ENCODE results near the gene ITGA3. TPM values are rescaled to one million over a fixed set of nuclear protein-coding genes. Genes with fewer than 3 reads are reported as not detected.
"Not testable (repeated sequence)": the region's sequence is repeated elsewhere in the genome, so short reads cannot be mapped to it uniquely, and the experiment has no call there.

ITGA3 gene
- total RNA-seq, 1 experiment from 2014 or later, result 539 TPM

DNA sequence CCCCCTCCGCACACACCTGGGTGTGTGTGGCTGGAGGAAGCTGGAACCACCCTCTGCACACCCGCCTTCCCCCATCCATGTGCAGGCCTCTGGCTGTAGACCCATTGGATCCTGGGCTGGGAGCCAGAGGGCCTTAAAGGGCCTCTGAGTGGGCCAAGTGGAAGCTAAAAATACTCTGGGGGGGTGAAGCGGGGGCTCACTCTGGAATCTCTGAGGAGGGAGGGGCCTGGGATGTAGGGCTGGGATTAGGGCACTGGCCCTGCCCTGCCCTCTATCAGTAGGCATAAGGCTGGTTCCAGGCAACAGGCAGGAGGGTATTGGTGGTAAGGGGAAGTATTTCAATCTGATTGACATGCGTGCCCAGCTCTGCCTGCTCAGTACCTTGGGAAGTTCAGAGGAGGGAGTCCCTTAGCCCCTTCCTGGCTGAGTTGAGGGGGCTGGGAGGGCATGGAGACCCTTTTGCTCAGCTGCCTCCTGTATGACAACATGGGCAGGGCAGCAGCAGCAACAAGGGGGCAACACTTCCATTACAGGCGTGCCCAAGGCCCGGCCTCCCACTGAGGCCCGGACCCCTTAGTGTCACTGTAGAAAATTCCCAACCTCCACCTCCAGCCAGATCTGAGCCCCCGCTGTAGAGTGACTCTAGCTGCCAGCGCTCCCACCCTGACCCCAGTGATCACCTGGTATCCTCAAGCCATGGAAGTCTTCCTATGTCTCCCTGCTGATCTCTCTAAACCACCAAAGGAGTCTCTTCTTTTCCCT lies 5.2 kb downstream of the ITGA3 start:
- CTCF ChIA-PET, result interaction anchor here (0.6 to 10.4 kb wide), 5 partner anchors 17 to 140 kb away, joined by 3 to 142 read pairs (median 8); no protein-coding TSS in a partner anchor
- Mint-ChIP-seq H3K4me1 (ENCODE audit: low read depth, unreplicated experiment) (peaks cover 86% of the 10 kb centered on the region), H3K36me3 (ENCODE audit: insufficient read depth, unreplicated experiment) (peaks cover 98% of the 10 kb centered on the region), H3K27me3 (ENCODE audit: unreplicated experiment) (no peaks in the 10 kb centered on the region), H3K4me3 (ENCODE audit: low read depth, unreplicated experiment) (peak overlapping the region; percentile 82), H3K9me3 (ENCODE audit: low read depth, unreplicated experiment) (no peaks in the 10 kb centered on the region), H3K27ac (ENCODE audit: unreplicated experiment) (peak overlapping the region; percentile 96)
- TF ChIP-seq, protein P1, sequence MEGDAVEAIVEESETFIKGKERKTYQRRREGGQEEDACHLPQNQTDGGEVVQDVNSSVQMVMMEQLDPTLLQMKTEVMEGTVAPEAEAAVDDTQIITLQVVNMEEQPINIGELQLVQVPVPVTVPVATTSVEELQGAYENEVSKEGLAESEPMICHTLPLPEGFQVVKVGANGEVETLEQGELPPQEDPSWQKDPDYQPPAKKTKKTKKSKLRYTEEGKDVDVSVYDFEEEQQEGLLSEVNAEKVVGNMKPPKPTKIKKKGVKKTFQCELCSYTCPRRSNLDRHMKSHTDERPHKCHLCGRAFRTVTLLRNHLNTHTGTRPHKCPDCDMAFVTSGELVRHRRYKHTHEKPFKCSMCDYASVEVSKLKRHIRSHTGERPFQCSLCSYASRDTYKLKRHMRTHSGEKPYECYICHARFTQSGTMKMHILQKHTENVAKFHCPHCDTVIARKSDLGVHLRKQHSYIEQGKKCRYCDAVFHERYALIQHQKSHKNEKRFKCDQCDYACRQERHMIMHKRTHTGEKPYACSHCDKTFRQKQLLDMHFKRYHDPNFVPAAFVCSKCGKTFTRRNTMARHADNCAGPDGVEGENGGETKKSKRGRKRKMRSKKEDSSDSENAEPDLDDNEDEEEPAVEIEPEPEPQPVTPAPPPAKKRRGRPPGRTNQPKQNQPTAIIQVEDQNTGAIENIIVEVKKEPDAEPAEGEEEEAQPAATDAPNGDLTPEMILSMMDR (IDR thresholded peaks at IDR 0.05; ENCODE audit: unreplicated experiment), result no peak
- no peak for DNase-seq
- intact Hi-C loops (cut with micrococcal nuclease; ENCODE audit: unreplicated experiment), result no loop called here
- no TSS peak for BruUV-seq (replicated peaks)

DNA sequence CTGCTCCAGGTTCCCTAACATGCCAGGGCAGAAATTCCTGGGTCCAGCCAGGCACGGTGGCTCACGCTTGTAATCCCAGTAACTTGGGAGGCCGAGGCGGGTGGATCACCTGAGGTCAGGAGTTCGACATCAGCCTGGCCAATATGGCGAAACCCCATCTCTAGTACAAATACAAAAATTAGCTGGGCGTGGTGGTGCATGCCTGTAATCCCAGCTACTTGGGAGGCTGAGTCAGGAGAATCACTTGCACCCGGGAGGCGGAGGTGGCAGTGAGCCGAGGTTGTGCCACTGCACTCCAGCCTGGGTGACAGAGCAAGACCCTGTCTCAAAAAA lies 5.8 kb downstream of the ITGA3 start:
- not testable (repeated sequence) for H3K9me3 Mint-ChIP-seq (ENCODE audit: low read depth, unreplicated experiment); H3K27me3 Mint-ChIP-seq (ENCODE audit: unreplicated experiment); BruUV-seq (replicated peaks); DNase-seq
- Mint-ChIP-seq H3K4me1 (ENCODE audit: low read depth, unreplicated experiment) (peaks cover 91% of the 10 kb centered on the region), H3K36me3 (ENCODE audit: insufficient read depth, unreplicated experiment) (peaks cover 98% of the 10 kb centered on the region), H3K4me3 (ENCODE audit: low read depth, unreplicated experiment) (peak overlapping the region; percentile 82), H3K27ac (ENCODE audit: unreplicated experiment) (peak overlapping the region; percentile 96)
- CTCF ChIA-PET, result interaction anchor here (0.6 to 4.7 kb wide), 5 partner anchors 16 to 228 kb away, joined by 3 to 65 read pairs (median 3); no protein-coding TSS in a partner anchor
- intact Hi-C loops (cut with micrococcal nuclease; ENCODE audit: unreplicated experiment), result loop anchor here (1.0 kb wide), 1 partner anchor 34 kb away; no protein-coding TSS in a partner anchor

DNA sequence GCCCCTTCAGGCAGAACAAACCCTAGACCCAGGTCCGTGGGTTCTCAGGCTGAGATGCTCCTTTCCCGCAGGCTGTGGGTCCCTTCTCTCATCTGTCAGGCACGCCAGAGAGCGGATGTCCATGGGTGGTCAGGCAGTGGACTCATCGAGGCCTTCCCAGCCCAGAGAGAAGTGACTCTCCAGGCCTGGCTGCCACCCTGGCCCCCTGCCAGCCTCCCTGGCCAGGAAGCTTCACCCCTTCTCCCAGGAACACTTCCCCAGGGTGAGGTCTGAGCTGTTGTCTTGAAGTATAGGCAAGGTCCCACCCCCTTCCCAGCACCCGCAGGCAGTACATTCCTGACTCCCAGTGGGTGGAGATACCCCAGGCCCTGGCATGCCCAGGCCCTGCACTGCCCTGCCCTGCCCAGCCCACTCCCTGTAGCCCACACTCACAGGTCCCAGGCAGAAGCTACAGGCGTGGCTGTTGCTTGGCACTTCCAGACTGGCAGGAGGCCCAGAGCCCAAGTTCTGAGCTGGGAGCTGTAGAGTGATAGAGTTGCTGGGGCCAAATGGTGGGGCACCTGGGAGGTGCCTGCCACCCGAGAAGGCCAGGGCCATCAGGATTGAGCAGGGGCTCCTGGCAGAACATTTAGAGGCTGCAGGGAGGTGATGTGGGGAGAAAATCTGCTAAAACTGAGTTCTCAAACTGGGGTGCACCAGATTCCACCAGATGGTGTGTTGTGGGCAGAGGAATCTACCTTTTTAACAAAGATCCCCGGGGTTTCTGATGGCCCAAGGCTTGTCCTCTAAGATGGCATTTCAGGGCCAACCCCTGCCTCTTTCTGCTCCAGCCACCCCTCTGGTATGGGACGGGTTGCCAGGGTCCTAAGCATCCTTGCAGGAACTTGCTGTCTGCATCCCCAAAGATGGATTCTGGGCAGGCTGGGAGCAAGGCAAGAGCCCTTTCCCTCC lies 6.7 kb downstream of the ITGA3 start:
- Mint-ChIP-seq H3K36me3 (ENCODE audit: insufficient read depth, unreplicated experiment) (peaks cover 98% of the 10 kb centered on the region), H3K4me3 (ENCODE audit: low read depth, unreplicated experiment) (peak overlapping the region; percentile 82), H3K4me1 (ENCODE audit: low read depth, unreplicated experiment) (peaks cover 90% of the 10 kb centered on the region), H3K27me3 (ENCODE audit: unreplicated experiment) (no peaks in the 10 kb centered on the region), H3K27ac (ENCODE audit: unreplicated experiment) (peak overlapping the region; percentile 96), H3K9me3 (ENCODE audit: low read depth, unreplicated experiment) (no peaks in the 10 kb centered on the region)
- TF ChIP-seq, protein P1 (IDR thresholded peaks at IDR 0.05; ENCODE audit: unreplicated experiment), result no peak
- DNase-seq, result peak; percentile 97
- CTCF ChIA-PET, result interaction anchor here (0.6 to 4.7 kb wide), 10 partner anchors 9 to 227 kb away, joined by 3 to 65 read pairs (median 4); no protein-coding TSS in a partner anchor
- BruUV-seq (replicated peaks), result no TSS peak
- intact Hi-C loops (cut with micrococcal nuclease; ENCODE audit: unreplicated experiment), result loop anchor here (1.0 kb wide), 1 partner anchor 35 kb away; no protein-coding TSS in a partner anchor

DNA sequence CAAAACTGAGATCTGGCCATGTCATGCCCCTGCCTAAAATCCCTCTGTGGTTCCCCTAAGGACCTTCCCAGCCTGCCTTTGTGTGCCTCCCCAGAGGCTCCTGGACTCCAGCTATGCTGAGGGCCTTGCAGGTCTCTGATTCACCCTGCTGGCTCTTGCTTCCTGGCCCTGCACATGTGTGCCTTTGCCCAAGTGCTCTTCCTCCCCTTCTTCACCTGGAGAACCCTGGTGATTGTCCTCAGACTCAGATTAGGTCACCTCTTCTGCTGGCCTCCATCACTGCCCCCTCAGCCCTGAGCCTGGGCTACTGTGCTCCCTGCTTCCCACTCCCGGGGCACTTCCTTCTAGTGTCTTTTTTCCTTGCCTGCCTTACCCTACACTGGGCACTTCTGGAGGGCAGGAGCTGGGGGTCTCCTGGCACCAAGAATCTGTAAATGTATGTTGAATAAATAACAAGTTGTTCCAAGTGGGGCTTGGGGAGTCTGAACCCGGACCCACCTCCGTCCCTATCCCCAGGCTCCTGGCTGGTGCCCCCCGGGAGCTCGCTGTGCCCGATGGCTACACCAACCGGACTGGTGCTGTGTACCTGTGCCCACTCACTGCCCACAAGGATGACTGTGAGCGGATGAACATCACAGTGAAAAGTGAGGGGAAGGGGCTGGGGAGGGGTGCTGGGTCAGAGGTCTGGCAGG lies 7.8 kb downstream of the ITGA3 start:
- no TSS peak for BruUV-seq (replicated peaks)
- peak overlapping the region; percentile 64 for H3K4me3 Mint-ChIP-seq (ENCODE audit: low read depth, unreplicated experiment)
- intact Hi-C loops (cut with micrococcal nuclease; ENCODE audit: unreplicated experiment), result no loop called here
- H3K27me3 Mint-ChIP-seq (ENCODE audit: unreplicated experiment), result no peaks in the 10 kb centered on the region
- peaks cover 87% of the 10 kb centered on the region for H3K4me1 Mint-ChIP-seq (ENCODE audit: low read depth, unreplicated experiment)
- CTCF ChIA-PET, result interaction anchor here (1.1 to 4.7 kb wide), 5 partner anchors 8 to 65 kb away, joined by 3 to 65 read pairs (median 9); partner anchors contain the start of gene ITGA3
- H3K27ac Mint-ChIP-seq (ENCODE audit: unreplicated experiment), result peak overlapping the region; percentile 87
- H3K9me3 Mint-ChIP-seq (ENCODE audit: low read depth, unreplicated experiment), result no peaks in the 10 kb centered on the region
- no peak for DNase-seq
- H3K36me3 Mint-ChIP-seq (ENCODE audit: insufficient read depth, unreplicated experiment), result peaks cover 98% of the 10 kb centered on the region
- TF ChIP-seq, protein P1 (IDR thresholded peaks at IDR 0.05; ENCODE audit: unreplicated experiment), result no peak
